WTC11 (cell line): Measurements from ENCODE around the gene VWA8. TPM values are rescaled to one million over a fixed set of nuclear protein-coding genes. Genes with fewer than 3 reads are reported as not detected.

Experiments
- ATAC-seq: fragments of 200-7000 bp; cut with Tn5 transposase; 2 replicates; pipeline ENCODE4 v1.10.0; 2021; ENCODE audit warnings: mild to moderate bottlenecking, moderate library complexity
- CTCF ChIA-PET: fragments of 300-600 bp; sonication (Branson Sonifier 250); formaldehyde crosslinking; loops from one replicate; lab custom pipeline; 2021; ENCODE audit warnings: antibody characterized with exemption; lab: Charles Lee
- POLR2A ChIA-PET: fragments of 350-600 bp; sonication (Branson Sonifier 250); formaldehyde crosslinking; loops from one replicate; lab custom pipeline; 2021; ENCODE audit warnings: antibody characterized with exemption; lab: Charles Lee
- DNase-seq: peaks from one replicate; pipeline ENCODE4 v3.0.0; 2021; ENCODE audit warnings: low spot score
- H3K27ac Mint-ChIP-seq: 2 replicates; pipeline ENCODE4 v1.8.0; 2021; ENCODE audit warnings: mixed read lengths
- H3K27me3 Mint-ChIP-seq: 2 replicates; pipeline ENCODE4 v1.8.0; 2021; ENCODE audit warnings: low read depth, mild to moderate bottlenecking, moderate library complexity, mixed read lengths
- H3K36me3 Mint-ChIP-seq: 2 replicates; pipeline ENCODE4 v1.8.0; 2021; ENCODE audit warnings: mixed read lengths
- H3K4me1 Mint-ChIP-seq: 2 replicates; pipeline ENCODE4 v1.8.0; 2022; ENCODE audit warnings: mixed read lengths
- H3K4me3 Mint-ChIP-seq: 2 replicates; pipeline ENCODE4 v1.8.0; 2021; ENCODE audit warnings: mild to moderate bottlenecking, moderate library complexity, mixed read lengths
- H3K9me3 Mint-ChIP-seq: 2 replicates; pipeline ENCODE4 v1.8.0; 2021; ENCODE audit warnings: mixed read lengths
- AFF4 ChIP-seq: sonication (generic); formaldehyde crosslinking; IDR thresholded peaks from 2 replicates; pipeline ENCODE4 v1.8.1; 2023; ENCODE audit warnings: mild to moderate bottlenecking, missing genetic modification reagents, borderline replicate concordance
- CTCF ChIP-seq: fragments of 200-600 bp; IDR thresholded peaks from 2 replicates; pipeline ENCODE4 v1.8.0; 2022; ENCODE audit warnings: antibody characterized with exemption
- E2F5 ChIP-seq: sonication (generic); formaldehyde crosslinking; IDR thresholded peaks from 2 replicates; pipeline ENCODE4 v1.8.1; 2022; ENCODE audit warnings: mild to moderate bottlenecking, moderate library complexity, missing genetic modification reagents
- GABPB1 ChIP-seq: sonication (generic); formaldehyde crosslinking; IDR thresholded peaks from 2 replicates; pipeline ENCODE4 v1.8.1; 2023; ENCODE audit warnings: mild to moderate bottlenecking, missing genetic modification reagents
- GRHL2 ChIP-seq: fragments of 250-450 bp; sonication (Bioruptor Pico); IDR thresholded peaks from 2 replicates; pipeline ENCODE4 v1.8.0; 2022; ENCODE audit warnings: mild to moderate bottlenecking, moderate library complexity; ENCODE audit not compliant: insufficient replicate concordance, severe bottlenecking
- IRF1 ChIP-seq: sonication (generic); formaldehyde crosslinking; IDR thresholded peaks from 2 replicates; pipeline ENCODE4 v1.8.0; 2023; ENCODE audit warnings: missing genetic modification reagents
- NFATC4 ChIP-seq: fragments of 250-450 bp; sonication (Bioruptor Pico); IDR thresholded peaks from 2 replicates; pipeline ENCODE4 v1.9.0; 2021; ENCODE audit warnings: mild to moderate bottlenecking
- OVOL2 ChIP-seq: fragments of 250-450 bp; sonication (Bioruptor Pico); IDR thresholded peaks from 2 replicates; pipeline ENCODE4 v1.9.0; 2021; ENCODE audit warnings: mild to moderate bottlenecking, borderline replicate concordance
- TCF7 ChIP-seq: sonication (generic); formaldehyde crosslinking; IDR thresholded peaks from 2 replicates; pipeline ENCODE4 v1.8.0; 2022; ENCODE audit warnings: mild to moderate bottlenecking, low read depth, missing genetic modification reagents, moderate library complexity
- TEAD1 ChIP-seq: sonication (generic); formaldehyde crosslinking; IDR thresholded peaks from 2 replicates; pipeline ENCODE4 v1.8.0; 2022; ENCODE audit warnings: mild to moderate bottlenecking, missing genetic modification reagents
- TP53 ChIP-seq: sonication (generic); formaldehyde crosslinking; IDR thresholded peaks from 2 replicates; pipeline ENCODE4 v1.8.1; 2023; ENCODE audit warnings: mild to moderate bottlenecking, missing genetic modification reagents
- USF2 ChIP-seq: sonication (generic); formaldehyde crosslinking; IDR thresholded peaks from 2 replicates; pipeline ENCODE4 v1.8.1; 2023; ENCODE audit warnings: mild to moderate bottlenecking, missing genetic modification reagents, moderate library complexity
- ZNF121 ChIP-seq: sonication (generic); formaldehyde crosslinking; IDR thresholded peaks from 2 replicates; pipeline ENCODE4 v1.8.0; 2023; ENCODE audit warnings: missing genetic modification reagents
- ZNF671 ChIP-seq: fragments of 250-450 bp; sonication (Bioruptor Pico); IDR thresholded peaks from 2 replicates; pipeline ENCODE4 v1.8.0; 2021; ENCODE audit warnings: mild to moderate bottlenecking
- total RNA-seq: library from RNA; stranded (reverse); gene quantifications from 3 replicates; pipeline ENCODE4 v1.2.3, GENCODE V29; 2021
- TF ChIP-seq, protein P1 (sequence below): fragments of 250-450 bp; sonication (Bioruptor Pico); IDR thresholded peaks from 2 replicates; pipeline ENCODE4 v1.8.0; 2021; ENCODE audit warnings: mild to moderate bottlenecking
- TF ChIP-seq, protein P2 (sequence below): fragments of 250-450 bp; sonication (Bioruptor Pico); IDR thresholded peaks from 2 replicates; pipeline ENCODE4 v1.9.0; 2021; ENCODE audit warnings: mild to moderate bottlenecking
- TF ChIP-seq, protein P3 (sequence below): sonication (generic); formaldehyde crosslinking; IDR thresholded peaks from 2 replicates; pipeline ENCODE4 v1.8.1; 2023; ENCODE audit warnings: mild to moderate bottlenecking, moderate library complexity, missing genetic modification reagents

Gene VWA8
- total RNA-seq, 1 experiment from 2014 or later, result 19.9 TPM

- no peaks in the 10 kb centered on the region for H3K27me3 Mint-ChIP-seq
- peak; percentile 88 for ATAC-seq
- H3K4me1 Mint-ChIP-seq, result peaks cover 19% of the 10 kb centered on the region
- peaks cover 4% of the 10 kb centered on the region; the same call in 1 of the 2 replicates for H3K9me3 Mint-ChIP-seq
- no peak overlapping the region for H3K4me3 Mint-ChIP-seq
- TF ChIP-seq E2F5 (CRISPR knock-in tag) (no peak), NFATC4 (CRISPR knock-in tag) (no peak), ZNF121 (0 out of 2 replicates have a peak, but pooled peaks have one; percentile 4), CTCF (peak; percentile 30; the same call in 1 of the 2 replicates)
- ChIA-PET CTCF (interaction anchor here (0.5 to 1.5 kb wide), 6 partner anchors 14 to 525 kb away, joined by 3 to 4 read pairs (median 4); no protein-coding TSS in a partner anchor), POLR2A (no interaction called here)
- no peak overlapping the region for H3K27ac Mint-ChIP-seq
- H3K36me3 Mint-ChIP-seq, result peaks cover 20% of the 10 kb centered on the region
- DNase-seq, result peak; percentile 38
Observed at GRCh38 chr13:41587490-41587889, 373.4 kb downstream of the VWA8 start.

- POLR2A ChIA-PET, result no interaction called here
- TF ChIP-seq USF2 (no peak), OVOL2 (CRISPR knock-in tag) (no peak), ZNF121 (no peak), TEAD1 (no peak), GRHL2 (CRISPR knock-in tag) (no peak)
- TF ChIP-seq, protein P1, sequence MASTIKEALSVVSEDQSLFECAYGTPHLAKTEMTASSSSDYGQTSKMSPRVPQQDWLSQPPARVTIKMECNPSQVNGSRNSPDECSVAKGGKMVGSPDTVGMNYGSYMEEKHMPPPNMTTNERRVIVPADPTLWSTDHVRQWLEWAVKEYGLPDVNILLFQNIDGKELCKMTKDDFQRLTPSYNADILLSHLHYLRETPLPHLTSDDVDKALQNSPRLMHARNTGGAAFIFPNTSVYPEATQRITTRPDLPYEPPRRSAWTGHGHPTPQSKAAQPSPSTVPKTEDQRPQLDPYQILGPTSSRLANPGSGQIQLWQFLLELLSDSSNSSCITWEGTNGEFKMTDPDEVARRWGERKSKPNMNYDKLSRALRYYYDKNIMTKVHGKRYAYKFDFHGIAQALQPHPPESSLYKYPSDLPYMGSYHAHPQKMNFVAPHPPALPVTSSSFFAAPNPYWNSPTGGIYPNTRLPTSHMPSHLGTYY (CRISPR knock-in tag), result no peak
- TF ChIP-seq, protein P2, sequence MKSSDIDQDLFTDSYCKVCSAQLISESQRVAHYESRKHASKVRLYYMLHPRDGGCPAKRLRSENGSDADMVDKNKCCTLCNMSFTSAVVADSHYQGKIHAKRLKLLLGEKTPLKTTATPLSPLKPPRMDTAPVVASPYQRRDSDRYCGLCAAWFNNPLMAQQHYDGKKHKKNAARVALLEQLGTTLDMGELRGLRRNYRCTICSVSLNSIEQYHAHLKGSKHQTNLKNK, result no peak
- TF ChIP-seq, all 79 proteins: peak for 0
- H3K36me3 Mint-ChIP-seq, result peaks cover 19% of the 10 kb centered on the region
Observed at GRCh38 chr13:41586216-41586615, 374.7 kb downstream of the VWA8 start.

GRCh38 chr13:41582027-41582463 is 378.9 kb downstream of the VWA8 start:
- no peaks in the 10 kb centered on the region for H3K9me3 Mint-ChIP-seq
- no peak overlapping the region for H3K27ac Mint-ChIP-seq
- DNase-seq, result no peak
- peaks cover 12% of the 10 kb centered on the region for H3K36me3 Mint-ChIP-seq
- no peaks in the 10 kb centered on the region for H3K27me3 Mint-ChIP-seq
- POLR2A ChIA-PET, result no interaction called here
- ATAC-seq, result no peak
- CTCF ChIA-PET, result interaction anchor here (1.1 kb wide), 1 partner anchor 71 kb away, joined by 3 read pairs; no protein-coding TSS in a partner anchor
- H3K4me3 Mint-ChIP-seq, result no peak overlapping the region
- H3K4me1 Mint-ChIP-seq, result peaks cover 5% of the 10 kb centered on the region
- TF ChIP-seq AFF4 (CRISPR knock-in tag) (no peak), E2F5 (CRISPR knock-in tag) (no peak), TP53 (CRISPR knock-in tag) (no peak), IRF1 (CRISPR knock-in tag) (no peak), GRHL2 (CRISPR knock-in tag) (no peak), USF2 (no peak), ZNF671 (no peak), TCF7 (CRISPR knock-in tag) (no peak), GABPB1 (CRISPR knock-in tag) (no peak)
- TF ChIP-seq, protein P3, sequence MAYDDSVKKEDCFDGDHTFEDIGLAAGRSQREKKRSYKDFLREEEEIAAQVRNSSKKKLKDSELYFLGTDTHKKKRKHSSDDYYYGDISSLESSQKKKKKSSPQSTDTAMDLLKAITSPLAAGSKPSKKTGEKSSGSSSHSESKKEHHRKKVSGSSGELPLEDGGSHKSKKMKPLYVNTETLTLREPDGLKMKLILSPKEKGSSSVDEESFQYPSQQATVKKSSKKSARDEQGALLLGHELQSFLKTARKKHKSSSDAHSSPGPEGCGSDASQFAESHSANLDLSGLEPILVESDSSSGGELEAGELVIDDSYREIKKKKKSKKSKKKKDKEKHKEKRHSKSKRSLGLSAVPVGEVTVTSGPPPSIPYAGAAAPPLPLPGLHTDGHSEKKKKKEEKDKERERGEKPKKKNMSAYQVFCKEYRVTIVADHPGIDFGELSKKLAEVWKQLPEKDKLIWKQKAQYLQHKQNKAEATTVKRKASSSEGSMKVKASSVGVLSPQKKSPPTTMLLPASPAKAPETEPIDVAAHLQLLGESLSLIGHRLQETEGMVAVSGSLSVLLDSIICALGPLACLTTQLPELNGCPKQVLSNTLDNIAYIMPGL (CRISPR knock-in tag), result no peak

More at GRCh38 chr13:41586216-41586615, 374.7 kb downstream of the VWA8 start:
- no peak for DNase-seq
- CTCF ChIA-PET, result no interaction called here
- Mint-ChIP-seq H3K4me3 (no peak overlapping the region), H3K4me1 (peaks cover 19% of the 10 kb centered on the region), H3K9me3 (peaks cover 2% of the 10 kb centered on the region; the same call in 1 of the 2 replicates), H3K27ac (no peak overlapping the region), H3K27me3 (no peaks in the 10 kb centered on the region)
- ATAC-seq, result no peak
